ENCODE data around the gene ATP2B2. TPM values are rescaled to one million over a fixed set of nuclear protein-coding genes. Genes with fewer than 3 reads are reported as not detected.

ATP2B2 gene
- polyA plus RNA-seq, 1 experiment, result not detected

DNA sequence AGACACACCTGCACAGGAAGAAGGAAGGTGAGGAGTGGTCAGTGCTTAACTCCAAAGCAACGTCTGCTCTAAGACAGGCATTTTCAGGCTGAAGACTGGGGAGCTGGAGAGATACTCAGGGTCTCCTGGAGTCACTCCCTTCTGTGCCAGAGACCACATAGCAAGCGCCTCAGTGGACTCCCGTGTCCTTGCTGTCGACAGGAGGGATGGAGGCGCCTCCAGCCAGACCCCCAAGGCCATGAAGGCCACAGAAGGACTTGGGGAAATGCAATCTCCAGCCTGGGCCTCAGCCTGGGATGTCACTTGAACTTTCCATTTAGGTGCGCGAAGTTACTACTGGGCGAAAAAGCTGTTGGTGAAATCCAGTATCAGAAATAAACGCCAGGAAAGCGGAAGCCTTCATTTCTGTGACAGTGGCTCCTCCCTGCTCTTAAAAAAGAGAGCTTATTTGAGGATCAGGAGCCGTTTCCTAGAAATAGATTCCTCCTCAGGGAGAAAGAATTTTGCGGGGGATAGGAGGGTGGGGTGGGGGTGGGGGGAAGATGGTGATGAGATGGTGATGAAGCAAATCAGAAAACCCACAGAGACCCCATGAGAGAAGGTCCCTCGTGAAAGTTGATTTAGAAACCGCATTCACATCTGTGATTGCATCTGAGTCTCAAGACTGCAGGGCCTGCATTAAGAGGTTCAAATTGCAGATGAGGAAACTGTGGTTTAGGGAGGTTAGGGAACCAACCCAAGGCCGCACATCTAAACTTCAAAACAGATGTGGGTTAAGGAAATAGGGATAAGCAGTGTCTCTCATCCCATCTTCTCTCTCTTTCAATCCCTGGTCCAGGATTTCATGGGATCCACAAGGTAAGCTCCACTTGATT is 78.8 kb downstream of the ATP2B2 start:
- Histone ChIP-seq H3K27me3 (ENCODE audit: control insufficient read depth, insufficient read depth, low read length) (peaks cover 11% of the 10 kb centered on the region), H3K4me3 (ENCODE audit: low read depth, low read length) (no peak overlapping the region), H3K36me3 (ENCODE audit: control insufficient read depth, insufficient read depth, low read length) (no peaks in the 10 kb centered on the region)
- ChIA-PET CTCF (interaction anchor here (0.7 kb wide), 1 partner anchor 9 kb away, joined by 3 read pairs; no protein-coding TSS in a partner anchor), POLR2A (no interaction called here)
- DNase-seq (ENCODE audit: low read depth), result no peak
- no peak for TF ChIP-seq CTCF (IDR thresholded peaks at IDR 0.05; ENCODE audit: insufficient read depth, low read depth, low read length)

DNA sequence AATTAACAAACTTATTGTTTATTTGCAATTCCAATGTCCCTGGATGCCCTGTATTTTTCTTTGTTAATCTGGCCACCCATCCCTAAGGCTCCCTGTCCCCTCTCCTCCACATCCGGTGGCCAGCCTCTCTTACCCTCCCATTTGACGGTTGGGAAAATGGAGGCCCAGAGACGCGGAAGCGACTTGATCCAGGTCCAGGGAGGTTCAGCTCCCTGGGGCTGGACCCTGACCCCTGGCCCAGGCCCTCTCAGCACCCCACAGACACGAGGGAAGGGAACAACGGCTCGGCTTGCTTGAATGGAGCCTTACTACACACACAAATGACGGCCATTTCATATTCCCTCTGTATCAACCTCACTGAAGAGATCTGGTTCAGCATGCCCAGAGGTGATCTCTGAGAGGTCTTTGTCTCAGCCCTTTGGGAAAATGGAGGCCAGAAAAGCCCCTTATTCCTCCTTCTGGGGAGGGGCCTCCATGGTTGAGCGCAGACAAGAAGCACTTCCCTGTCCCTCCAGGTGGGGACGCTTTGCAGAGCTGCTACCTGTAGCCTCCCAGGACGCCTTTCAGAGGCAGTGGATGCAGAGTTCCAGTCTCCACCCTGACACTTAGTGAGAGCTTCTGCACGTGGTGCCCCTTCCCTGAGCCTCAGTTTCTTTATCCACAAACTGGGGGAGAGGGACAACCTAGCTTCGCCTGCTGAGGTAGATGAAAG is 82.1 kb downstream of the ATP2B2 start:
- no peaks in the 10 kb centered on the region for H3K36me3 ChIP-seq (ENCODE audit: control insufficient read depth, insufficient read depth, low read length)
- H3K27me3 ChIP-seq (ENCODE audit: control insufficient read depth, insufficient read depth, low read length), result peaks cover 10% of the 10 kb centered on the region
- TF ChIP-seq CTCF (IDR thresholded peaks at IDR 0.05; ENCODE audit: insufficient read depth, low read depth, low read length), result no peak
- CTCF ChIA-PET, result interaction anchor here (1.3 to 1.8 kb wide), 2 partner anchors 10 to 315 kb away, joined by 3 read pairs; no protein-coding TSS in a partner anchor
- no peak overlapping the region for H3K4me3 ChIP-seq (ENCODE audit: low read depth, low read length)
- POLR2A ChIA-PET, result no interaction called here
- DNase-seq (ENCODE audit: low read depth), result no peak

DNA sequence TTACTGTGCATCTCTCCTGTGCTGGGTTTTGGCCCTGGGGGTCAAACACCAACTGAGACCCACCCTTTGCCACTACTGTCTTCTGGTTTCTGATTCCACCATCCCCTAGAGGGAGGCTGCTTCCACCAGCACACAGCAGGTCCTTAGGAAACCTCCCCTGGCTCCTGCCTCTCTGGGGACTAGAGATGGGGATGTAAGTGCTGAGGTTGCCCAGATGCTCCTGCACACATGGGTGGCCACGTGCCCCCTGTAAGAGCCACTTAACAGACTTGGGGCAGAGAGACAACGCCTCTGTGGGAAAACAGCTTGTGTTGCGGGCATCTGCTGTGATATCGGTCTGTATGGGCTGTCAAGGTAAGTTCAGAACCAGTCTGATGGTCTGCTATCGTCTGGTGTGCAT is 83.4 kb downstream of the ATP2B2 start:
- POLR2A ChIA-PET, result no interaction called here

DNA sequence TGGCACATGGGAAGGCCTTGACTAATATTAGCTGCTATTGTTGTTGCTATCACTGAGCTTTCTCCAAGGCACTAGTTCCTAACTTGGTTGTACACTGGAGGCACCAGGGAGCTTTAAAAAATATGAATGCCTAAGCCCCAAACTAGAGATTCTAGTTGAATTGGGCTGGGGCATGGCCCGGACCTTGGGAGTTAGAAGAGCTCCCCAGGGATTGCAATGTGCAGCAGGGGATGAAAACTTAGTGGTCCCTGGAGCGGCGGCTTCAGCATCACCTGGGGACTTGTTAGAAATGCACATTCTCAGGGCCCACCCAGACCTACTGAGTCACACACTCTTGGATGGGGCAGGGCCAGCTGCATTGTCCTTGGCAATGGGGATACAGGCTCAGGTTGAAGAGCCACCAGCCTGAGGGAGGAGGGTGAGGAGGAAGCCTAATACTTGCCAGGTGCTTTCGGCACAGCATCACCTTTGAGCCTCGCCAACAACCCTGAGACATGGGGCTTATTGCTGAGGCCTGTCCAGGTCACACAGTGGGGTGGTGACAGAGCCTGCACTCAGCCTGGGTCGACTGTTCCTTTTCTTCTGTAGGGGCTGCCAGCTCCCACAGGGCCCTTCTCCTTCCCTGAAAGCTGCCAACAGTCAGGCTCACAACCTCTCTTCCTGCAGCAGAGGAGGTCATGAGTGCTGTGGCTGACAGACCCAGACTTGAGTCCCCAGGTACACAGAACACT is 84.5 kb downstream of the ATP2B2 start:
- H3K4me3 ChIP-seq (ENCODE audit: low read depth, low read length), result no peak overlapping the region
- CTCF ChIA-PET, result interaction anchor here (0.6 kb wide), 1 partner anchor 77 kb away, joined by 3 read pairs; no protein-coding TSS in a partner anchor
- peaks cover 11% of the 10 kb centered on the region for H3K27me3 ChIP-seq (ENCODE audit: control insufficient read depth, insufficient read depth, low read length)
- no peak for DNase-seq (ENCODE audit: low read depth)
- TF ChIP-seq CTCF (IDR thresholded peaks at IDR 0.05; ENCODE audit: insufficient read depth, low read depth, low read length), result no peak
- POLR2A ChIA-PET, result no interaction called here
- no peaks in the 10 kb centered on the region for H3K36me3 ChIP-seq (ENCODE audit: control insufficient read depth, insufficient read depth, low read length)

More for the DNA sequence above, 83.4 kb downstream of the ATP2B2 start:
- no peak for TF ChIP-seq CTCF (IDR thresholded peaks at IDR 0.05; ENCODE audit: insufficient read depth, low read depth, low read length)
- Histone ChIP-seq H3K36me3 (ENCODE audit: control insufficient read depth, insufficient read depth, low read length) (no peaks in the 10 kb centered on the region), H3K27me3 (ENCODE audit: control insufficient read depth, insufficient read depth, low read length) (peaks cover 11% of the 10 kb centered on the region), H3K4me3 (ENCODE audit: low read depth, low read length) (no peak overlapping the region)
- CTCF ChIA-PET, result no interaction called here
- no peak for DNase-seq (ENCODE audit: low read depth)

All from BJ (cell line).